ENCODE results near the gene CST1.
"Not testable (repeated sequence)": the region's sequence is repeated elsewhere in the genome, so short reads cannot be mapped to it uniquely, and the experiment has no call there.

GRCh38 chr20:23755131-23755611 lies 4.4 kb upstream of the CST1 start:
- TF ChIP-seq POLR2A, POLR2AphosphoS5, CTCF (IDR thresholded peaks at IDR 0.05): not testable (repeated sequence)

Measured in upper lobe of left lung (tissue), 4 donors.